Hematopoietic multipotent progenitor cell treated with erythropoietin and hydrocortisone succinate and interleukin-3 and kit ligand, for 15 days (in vitro differentiated cells): ENCODE results near the gene MEGF8.

Experiments used
- DNase-seq: peaks from one replicate; pipeline ENCODE4 v3.0.0-alpha.2; 2015; ENCODE audit warnings: low spot score

MEGF8 gene

DNA sequence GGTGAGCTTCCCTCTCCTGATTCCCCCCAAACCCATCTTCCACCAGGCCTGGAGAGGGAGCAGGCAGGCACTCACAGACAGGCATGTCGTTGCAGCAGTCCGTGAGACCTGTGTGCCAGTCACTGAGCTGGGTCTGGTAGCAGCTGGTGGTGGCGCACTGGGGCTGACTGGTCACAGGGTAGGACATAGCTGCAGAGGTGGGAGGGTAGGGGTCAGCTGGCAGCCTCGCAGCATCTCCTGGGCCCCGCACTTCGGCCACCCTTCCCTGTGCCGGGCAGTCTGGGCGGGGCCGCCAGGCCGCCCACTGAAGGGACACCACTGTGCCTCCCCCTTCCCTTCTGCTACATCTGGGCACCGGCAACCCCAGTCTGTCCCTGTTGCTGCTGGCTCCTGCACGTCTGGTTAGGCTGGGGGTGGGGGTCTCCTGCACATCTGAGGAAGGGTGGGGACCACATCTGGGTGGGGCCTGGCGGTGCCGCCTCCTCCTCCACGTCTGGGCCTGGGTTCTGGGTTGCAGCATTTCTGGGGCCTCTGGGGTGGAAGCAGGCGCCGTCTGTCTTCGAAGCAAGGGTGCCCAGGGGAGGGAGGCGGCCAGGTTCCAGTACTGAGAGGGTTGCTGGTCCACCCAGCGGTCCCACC lies 63.5 kb downstream of the MEGF8 start:
- DNase-seq: no peak

GRCh38 chr19:42389899-42390298 lies 64.5 kb downstream of the MEGF8 start, which contains the start of gene CNFN:
TSS of gene CNFN (minus strand) at chr19:42390297. CDS start at chr19:42389037, 1,260 bp downstream.
- DNase-seq: no peak

DNA sequence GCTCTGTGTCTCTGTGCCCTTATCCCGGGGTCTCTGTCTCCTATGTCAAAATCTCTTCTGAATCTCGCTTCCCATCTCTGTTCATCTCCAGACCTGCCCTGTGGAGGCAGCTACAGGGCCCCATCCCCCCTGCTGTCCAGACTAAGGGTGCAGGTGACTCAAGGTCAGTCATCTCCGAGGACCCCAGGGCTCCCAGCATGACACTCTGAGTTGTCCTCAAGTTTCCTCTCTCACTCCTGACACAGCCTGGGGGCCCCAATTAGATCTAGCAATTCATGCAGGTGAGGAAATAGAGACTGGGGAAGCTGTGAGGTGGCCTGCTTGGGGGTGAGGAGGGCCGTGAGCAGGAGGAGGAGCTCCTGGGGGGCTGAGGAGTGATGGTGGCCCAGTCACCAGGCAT lies 66.7 kb downstream of the MEGF8 start:
- DNase-seq: no peak

DNA sequence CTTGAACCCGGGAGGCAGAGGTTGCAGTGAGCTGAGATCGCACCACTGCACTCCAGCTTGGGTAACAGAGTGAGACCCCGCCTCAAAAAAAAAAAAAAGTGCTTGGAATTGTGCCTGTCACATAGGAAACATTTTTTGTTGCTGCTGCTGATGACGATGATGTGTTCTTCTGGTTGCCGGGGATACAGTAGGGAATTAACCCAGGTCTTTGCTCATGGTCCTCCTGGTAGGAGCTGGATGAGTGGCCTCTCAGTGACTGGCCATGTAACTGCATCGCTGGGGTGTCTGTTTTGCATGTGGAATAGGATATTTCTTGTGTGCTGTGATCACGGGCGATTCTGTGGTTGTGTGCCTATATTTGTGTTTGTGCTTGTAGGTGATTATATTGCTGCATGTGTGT lies 69.3 kb downstream of the MEGF8 start:
- no peak for DNase-seq

- peak; percentile 94 for DNase-seq
Observed at GRCh38 chr19:42396381-42397262, 71.2 kb downstream of the MEGF8 start.

DNA sequence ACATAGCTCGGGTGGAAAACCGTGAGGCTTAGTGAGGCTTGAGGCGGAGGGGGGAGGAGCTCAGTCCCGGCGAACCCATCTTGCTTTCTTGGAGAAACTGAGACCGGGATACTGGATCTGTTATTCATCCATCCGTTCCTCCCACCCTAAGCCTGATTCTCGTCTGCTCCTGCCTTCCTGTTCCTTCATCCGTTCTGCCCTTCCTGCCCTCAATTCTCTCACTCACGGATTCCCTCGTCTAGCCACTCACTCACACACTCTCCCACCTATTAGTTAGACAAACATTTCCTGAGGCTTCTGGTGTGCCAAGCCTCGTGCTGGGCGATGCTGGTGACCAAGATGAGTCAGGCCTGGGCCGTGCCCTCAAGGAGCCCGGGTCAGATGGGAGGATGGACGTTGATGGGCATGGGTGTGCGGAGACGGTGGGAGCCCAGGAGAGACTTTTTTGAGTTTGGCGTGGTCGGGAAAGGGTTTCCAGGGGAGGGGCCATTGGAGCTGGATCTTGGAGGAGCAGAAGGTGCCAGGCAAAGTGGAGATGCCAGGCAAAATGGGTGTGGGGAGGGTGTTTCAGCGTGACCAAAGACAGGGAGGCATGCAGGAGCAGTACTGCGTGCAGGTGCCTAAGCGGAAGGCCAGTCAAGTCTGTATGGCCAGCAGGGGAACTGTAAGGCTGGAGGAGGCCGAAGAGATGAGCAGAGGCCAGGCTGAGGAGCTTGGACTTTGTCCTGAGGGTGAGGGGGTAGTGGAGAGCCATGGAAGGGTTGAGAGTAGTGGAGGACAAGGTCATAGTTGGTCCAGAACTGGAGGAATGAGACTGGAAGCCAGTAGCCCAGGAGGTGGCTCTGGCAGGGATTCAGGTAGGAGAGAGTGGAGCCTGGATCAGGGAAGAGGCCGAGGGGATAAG lies 72.1 kb downstream of the MEGF8 start:
- DNase-seq: no peak

- DNase-seq: no peak
Observed at GRCh38 chr19:42400404-42400803, 75.0 kb downstream of the MEGF8 start.

DNA sequence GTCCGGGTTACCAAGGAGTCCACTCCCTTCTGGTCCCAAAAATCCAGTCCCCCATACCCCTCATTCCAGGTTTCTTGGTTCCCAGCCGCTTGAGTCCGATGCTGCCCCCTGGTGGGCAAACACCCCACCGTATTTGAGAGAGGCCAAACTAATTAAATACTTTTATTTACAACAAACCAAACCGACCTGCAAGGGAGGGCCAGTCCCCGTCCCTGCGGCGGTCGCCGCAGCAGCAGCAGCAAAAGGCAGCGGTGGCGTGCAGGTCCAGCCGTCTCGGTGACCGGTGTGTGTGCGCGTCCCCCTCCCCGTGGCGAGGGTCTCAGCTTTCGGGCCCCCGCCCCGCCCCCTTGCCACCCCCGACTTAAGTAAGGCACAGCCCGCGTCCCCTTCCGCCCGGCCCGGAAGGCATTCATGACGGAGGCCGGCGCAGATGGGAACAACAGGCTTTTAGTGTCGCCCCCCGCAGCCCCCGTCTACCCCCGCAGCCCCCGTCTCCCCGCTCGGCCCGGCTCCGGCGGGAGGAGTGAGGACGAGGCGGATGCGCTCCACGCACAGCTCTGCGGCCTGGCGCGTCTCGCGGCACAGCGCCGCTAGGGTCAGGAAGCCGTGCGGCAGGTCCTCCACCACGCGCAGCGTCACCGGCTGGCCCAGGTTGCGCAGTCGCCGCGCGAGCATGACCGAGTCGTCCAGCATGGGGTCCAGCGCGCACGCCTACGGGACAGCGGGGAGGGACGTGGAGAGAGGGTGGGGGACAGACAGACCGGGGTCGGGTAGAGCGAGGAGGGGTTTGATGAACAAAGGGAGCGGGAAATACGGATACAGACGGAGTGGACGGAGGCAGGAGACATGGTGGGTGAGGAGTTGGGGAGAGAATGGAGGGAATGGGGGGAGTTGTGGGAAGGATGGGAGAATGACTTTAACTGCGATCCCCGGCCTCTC lies 76.2 kb downstream of the MEGF8 start:
- peak; percentile 76 for DNase-seq

- DNase-seq: no peak
Observed at GRCh38 chr19:42402376-42403116, 77.1 kb downstream of the MEGF8 start.

DNA sequence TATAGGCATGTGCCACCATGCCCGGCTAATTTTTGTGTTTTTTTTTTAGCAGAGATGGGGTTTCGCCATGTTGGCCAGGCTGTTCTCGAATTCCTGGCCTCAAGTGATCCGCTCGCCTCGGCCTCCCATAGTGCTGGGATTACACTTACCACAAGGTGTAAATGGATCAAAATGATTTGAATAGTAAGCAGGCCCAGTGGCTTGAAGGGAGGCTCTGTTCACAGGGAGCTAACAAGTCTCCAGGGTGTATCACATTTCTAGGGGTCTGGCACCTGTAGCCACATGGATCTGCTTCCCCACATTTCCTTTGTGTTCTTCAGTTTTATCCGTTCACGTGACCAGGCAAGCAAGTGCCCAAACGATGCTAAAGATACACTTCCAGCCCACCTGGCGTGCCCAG lies 78.2 kb downstream of the MEGF8 start:
- no peak for DNase-seq

GRCh38 chr19:42406111-42406510 lies 80.7 kb downstream of the MEGF8 start:
- no peak for DNase-seq

DNA sequence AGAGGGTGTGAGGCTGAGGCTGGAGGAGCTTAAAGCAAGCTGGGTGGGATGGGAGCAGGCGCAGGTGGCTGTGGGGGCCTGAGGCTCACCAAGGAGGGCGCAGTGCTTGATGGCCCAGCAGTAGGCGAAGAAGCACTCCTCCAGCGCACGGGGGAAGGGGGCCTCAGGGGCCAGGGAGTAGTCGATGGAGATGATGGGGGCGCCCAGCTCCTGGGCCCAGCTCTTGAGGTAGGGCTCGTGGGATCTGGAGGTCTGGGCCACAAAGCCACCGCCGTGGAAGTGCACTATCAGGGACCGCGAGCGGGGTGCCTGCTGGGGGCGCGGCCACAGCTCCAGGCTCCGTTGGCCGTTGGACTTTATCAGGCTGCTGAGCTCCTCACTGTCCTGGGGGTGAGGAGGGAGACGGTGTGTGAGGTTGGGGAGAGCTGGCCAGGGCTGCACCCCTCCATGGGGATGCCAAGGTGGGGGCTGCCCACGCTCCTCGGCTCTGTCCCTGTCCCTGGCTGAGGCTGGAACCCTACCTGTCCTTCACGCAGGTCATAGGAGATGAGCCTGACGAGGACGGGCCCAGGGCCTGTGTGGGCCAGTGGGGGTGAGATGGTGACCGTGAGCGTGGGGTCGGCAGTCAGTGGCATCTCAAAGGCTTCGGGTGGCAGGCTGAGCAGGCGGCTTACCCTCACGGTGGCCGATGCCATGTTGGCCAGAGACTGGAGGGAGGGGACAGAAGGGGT lies 81.8 kb downstream of the MEGF8 start:
- no peak for DNase-seq

DNA sequence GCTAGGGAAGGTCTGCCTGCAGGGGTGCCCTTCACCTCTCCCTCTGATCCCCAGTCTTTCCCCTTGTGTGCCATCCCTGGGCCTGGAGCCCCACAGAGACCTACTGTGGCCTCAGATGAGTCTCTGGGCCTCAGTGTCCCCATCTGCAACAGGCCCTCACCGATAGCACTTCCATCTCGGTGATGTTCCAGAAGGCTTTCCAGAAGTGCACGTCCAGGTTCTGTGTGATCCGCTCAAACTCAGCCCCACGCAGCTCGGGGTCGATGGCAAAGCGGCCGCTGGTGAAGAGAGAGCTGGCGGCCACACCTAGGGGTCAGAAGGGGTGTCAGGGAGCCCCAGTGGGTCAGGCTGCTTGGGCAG lies 82.4 kb downstream of the MEGF8 start:
- no peak for DNase-seq

GRCh38 chr19:42409477-42409876 lies 84.0 kb downstream of the MEGF8 start:
- no peak for DNase-seq

DNA sequence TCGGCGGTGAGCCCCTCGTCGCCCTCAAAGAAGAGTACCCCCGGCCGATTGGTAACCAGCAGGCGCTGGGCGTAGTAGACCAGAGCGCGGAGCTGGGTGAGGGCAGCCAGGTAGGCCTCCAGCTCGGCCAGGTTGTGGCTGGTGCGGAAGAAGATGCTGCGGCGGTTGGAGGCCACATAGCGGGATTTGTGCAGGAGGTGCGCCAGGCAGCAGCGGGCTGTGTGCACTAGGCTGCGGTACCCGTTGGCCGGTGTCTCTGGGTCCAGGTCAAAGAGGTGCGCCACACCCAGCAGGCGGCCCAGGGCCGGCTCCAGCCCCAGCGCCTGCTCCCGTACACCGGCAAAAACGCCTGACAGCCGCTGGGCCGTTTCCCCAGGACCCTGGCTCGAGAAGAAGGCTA lies 84.9 kb downstream of the MEGF8 start:
- no peak for DNase-seq

- no peak for DNase-seq
Observed at GRCh38 chr19:42411581-42412178, 86.2 kb downstream of the MEGF8 start.

DNA sequence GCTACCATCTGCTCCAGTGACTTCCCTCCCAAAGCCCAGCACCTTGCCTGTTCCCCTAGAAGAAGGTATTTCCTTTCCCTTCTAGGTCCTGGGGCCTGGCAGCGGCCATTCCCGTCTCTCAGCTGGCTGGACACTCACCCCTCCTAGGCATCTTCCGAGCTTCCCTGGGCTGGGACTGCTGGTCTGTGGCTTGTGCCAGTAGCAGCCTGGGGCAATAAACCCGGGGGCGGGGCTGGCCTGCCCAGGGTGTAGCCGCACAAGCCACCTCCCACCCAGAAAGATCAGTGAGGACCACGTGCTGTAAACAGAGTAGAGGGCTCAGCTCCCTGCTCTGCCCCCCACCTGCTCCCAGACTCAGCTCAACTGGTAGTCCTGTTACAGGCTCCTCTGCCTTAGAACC lies 86.8 kb downstream of the MEGF8 start:
- no peak for DNase-seq

DNA sequence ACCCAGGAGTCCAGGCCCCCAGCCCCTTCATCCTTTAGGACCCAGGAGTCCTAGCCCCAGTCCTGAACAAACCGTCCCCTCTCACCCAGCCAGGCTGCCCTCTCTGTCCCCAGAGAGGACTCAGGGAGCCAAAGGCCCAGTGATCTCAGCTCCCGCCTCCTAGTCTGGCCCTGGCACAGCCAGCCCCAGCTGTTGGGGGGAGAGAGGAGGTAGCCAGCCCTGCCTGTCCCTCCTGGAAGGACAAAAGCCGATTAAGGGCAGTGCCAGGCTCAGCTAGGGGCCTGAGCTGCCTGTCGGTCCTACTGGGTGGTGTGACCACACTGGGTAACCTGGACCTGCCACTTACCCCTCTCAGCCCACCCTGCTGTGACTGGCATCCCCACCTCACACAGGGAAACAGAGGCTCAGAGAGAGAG lies 87.2 kb downstream of the MEGF8 start:
- DNase-seq: no peak

DNA sequence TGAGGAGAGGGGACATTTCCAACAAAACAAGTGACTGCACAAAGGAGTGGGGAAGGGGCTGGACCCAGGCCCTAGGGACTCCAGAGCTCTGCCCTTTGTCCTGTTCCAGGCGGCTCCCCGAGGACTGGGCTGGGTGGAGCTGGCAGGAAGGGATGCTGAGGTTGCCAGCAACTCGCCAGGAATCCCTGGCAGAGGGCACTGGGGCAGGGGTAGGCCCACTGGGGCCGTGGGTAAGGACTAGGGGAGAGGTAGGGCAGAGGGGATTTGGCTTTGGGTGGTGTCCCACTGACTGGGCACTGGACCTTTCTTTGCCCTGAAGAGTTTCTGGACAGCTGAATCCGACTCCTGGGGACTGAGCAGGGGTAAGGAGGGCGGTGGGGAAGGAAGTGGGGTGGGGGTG lies 93.9 kb downstream of the MEGF8 start:
- DNase-seq: no peak
